Stimulated activated CD4-positive, alpha-beta T cell treated with anti-CD3 and anti-CD28 coated beads, TNF-alpha, amount 100 ng/mL, for 1 hour (primary cell): ENCODE results near the gene SCRN1.

Source experiments
- DNase-seq, 3 donors: peaks; one replicate each; pipeline ENCODE4 v3.0.0-alpha.2; 2020; ENCODE audit warnings: low read depth in 3 of 3, low spot score in 1 of 3

Gene SCRN1

GRCh38 chr7:29929018-29929807 is 60.4 kb downstream of the SCRN1 start:
- no peak for DNase-seq

- DNase-seq = no peak
These were observed 62.9 kb downstream of the SCRN1 start for GRCh38 chr7:29926741-29927140.

GRCh38 chr7:29926216-29926615 is 63.4 kb downstream of the SCRN1 start:
- no peak for DNase-seq

GRCh38 chr7:29924684-29925083 is 64.9 kb downstream of the SCRN1 start:
- DNase-seq = no peak

- DNase-seq = no peak
These were observed 65.6 kb downstream of the SCRN1 start for GRCh38 chr7:29924006-29924405.

GRCh38 chr7:29922921-29923700 is 66.5 kb downstream of the SCRN1 start:
- DNase-seq = no peak

GRCh38 chr7:29921404-29922010 is 68.1 kb downstream of the SCRN1 start:
- peak in 1 of 3 donors; percentile 8 for DNase-seq

GRCh38 chr7:29920491-29920890 is 69.1 kb downstream of the SCRN1 start:
- DNase-seq = no peak

- no peak for DNase-seq
These were observed 69.8 kb downstream of the SCRN1 start for GRCh38 chr7:29919790-29920189.

GRCh38 chr7:29918850-29919249 is 70.8 kb downstream of the SCRN1 start:
- no peak for DNase-seq

GRCh38 chr7:29917641-29918040 is 72.0 kb downstream of the SCRN1 start:
- DNase-seq = no peak

- DNase-seq = no peak
These were observed 74.0 kb downstream of the SCRN1 start for GRCh38 chr7:29915481-29916215.

- no peak for DNase-seq
These were observed 75.4 kb downstream of the SCRN1 start for GRCh38 chr7:29914180-29914579.

- DNase-seq = no peak
These were observed 83.2 kb downstream of the SCRN1 start for GRCh38 chr7:29906200-29907022.

GRCh38 chr7:29900745-29901144 is 88.9 kb downstream of the SCRN1 start:
- DNase-seq = no peak

- no peak for DNase-seq
These were observed 91.3 kb downstream of the SCRN1 start for GRCh38 chr7:29898301-29898700.

GRCh38 chr7:29896685-29897411 is 92.8 kb downstream of the SCRN1 start:
- DNase-seq = no peak

- DNase-seq = no peak
These were observed 94.0 kb downstream of the SCRN1 start for GRCh38 chr7:29895559-29895958.

GRCh38 chr7:29894256-29894655 is 95.3 kb downstream of the SCRN1 start:
- no peak for DNase-seq
